HCEC 1CT (cell line): ENCODE measurements around the gene FGF16.
"Not testable (repeated sequence)": the region's sequence is repeated elsewhere in the genome, so short reads cannot be mapped to it uniquely, and the experiment has no call there.

Experiments used
- DNase-seq: peaks from one replicate; pipeline ENCODE4 v3.0.0-alpha.2; 2017

The FGF16 gene

DNA sequence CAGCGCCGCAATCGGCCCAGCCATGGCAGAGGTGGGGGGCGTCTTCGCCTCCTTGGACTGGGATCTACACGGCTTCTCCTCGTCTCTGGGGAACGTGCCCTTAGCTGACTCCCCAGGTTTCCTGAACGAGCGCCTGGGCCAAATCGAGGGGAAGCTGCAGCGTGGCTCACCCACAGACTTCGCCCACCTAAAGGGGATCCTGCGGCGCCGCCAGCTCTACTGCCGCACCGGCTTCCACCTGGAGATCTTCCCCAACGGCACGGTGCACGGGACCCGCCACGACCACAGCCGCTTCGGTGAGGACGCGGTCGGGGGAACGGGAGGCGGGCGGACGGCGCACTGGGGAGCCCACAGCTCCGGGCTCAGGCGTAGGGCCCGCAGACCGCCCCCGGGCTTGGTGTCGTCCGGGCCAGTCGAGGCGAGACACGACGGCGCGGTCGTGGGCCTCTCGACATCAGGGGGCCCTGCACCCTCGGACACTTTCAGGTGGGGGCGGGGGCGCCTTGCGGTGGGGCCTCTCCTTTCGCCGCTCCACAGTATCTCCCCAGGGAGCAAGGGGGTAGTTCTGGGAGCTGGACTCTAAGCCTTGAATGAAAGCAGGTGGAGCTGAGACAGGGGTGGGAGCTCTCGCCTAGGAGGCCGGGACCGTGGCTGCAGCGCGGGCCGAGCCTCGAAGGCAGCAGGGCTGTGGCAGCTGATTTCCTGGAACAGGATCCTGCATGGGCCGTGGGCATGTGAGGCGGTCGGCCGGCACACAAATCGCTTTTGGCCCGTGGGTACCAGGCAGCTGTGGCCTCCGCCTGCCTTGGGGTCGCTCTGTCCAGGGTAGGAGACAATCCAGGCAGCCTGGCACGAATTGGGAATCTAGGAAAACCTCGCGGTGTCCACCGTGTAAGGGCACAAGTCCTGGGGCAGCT, 722 bp downstream of the FGF16 start:
- no peak for DNase-seq

DNA sequence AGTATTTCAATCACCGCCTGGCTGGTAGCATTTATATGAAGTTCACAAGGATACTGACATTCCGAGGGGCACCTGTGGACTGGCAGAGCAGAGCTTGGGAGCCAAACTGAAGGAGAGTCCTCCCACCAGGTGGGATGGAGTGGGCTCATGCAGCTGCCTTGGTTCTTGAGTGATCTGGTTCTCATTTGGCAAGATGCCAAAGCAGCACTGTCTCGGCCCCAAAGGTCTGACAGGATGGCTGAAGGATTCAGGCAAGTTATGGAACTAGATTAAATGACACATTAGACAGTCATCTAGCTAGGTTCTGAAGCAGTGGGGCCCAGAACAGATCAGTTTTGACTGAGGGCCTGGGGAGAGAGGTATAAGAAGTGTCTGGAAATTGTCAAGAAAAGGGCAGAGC, 3.2 kb downstream of the FGF16 start:
- DNase-seq = no peak

DNA sequence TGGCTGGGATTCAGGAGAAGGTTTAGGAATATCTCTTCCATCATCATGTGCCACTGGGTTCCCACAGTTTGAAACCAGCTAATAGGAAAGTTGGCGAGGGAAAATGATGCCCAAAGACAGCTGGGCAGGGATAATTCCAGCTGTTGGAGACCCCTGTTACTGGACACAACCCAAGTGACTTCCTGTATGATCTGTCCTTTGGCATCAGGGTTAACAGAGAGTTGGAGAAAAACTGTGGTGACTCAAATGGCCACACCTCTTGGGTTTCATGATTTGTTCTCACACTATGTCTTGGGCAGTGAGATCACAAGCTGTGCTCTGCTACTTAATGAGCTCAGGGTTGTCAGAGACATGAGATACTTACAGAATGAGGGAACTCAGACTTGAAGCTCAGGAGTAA, 3.8 kb downstream of the FGF16 start:
- peak; percentile 47 for DNase-seq

DNA sequence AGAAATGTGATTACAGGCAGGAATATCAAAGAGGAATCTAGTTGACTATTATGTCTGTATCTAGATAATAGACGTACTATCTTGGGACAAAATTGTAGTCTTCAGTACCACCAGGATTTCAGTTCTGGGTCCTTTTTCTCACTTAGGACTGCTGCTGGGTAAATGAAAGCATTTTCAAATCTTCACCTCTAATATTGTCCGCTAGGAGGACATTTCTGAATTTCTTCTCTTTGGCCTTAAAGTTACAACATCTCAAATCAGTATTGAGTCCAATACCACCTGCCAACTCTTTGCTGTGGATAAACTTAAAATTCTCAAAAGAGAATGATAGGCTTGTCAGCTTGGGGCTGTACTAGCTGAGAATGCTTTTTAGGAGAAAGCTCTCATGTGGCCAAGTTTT, 6.0 kb downstream of the FGF16 start:
- DNase-seq = peak; percentile 16

- DNase-seq = no peak
Observed at GRCh38 chrX:77455437-77455836, 8.2 kb downstream of the FGF16 start.

GRCh38 chrX:77484045-77484444, 36.9 kb downstream of the FGF16 start:
- DNase-seq = no peak

DNA sequence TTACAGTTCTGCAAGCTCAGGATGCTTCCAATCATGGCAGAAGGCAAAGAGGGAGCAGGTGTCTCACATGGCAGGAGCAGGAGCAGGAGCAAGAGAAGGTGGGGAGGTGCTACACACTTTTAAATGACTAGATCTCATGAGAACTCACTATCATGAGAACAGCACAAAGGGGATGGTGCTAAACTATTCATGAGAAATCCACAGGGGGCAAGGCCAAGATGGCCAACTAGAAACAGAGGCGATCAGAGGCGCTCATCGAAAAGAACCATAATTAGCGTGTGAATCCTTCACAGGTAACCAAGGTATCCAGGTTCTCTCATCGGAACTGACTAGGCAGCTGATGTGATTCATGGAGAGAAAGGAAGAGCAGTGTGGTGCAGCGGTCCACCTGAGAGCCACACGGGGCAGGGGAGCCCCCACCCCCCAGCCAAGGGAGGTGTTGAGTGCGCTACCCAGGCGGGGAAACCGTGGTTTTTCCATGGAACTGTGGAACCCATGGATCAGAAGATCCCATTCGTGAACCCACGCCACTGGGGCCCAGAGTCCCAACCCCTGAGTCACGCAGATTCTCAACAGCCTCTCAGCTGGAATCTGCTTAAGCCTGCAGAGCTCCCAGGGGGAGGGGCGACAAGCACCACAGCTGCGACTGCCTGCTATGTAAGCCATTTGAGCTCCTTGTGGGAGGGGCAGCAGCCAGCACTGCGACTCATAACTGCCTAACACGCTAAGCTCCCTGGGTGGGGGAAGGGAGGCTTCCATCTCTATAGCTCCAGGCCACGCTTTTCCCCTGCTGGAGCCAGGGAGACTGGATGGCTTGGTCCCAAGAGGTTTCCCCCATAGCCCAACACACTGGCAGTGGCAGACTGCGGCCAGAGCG, 46.7 kb downstream of the FGF16 start:
- peak; percentile 67 for DNase-seq

GRCh38 chrX:77500164-77500563, 53.0 kb downstream of the FGF16 start:
- not testable (repeated sequence) for DNase-seq

DNA sequence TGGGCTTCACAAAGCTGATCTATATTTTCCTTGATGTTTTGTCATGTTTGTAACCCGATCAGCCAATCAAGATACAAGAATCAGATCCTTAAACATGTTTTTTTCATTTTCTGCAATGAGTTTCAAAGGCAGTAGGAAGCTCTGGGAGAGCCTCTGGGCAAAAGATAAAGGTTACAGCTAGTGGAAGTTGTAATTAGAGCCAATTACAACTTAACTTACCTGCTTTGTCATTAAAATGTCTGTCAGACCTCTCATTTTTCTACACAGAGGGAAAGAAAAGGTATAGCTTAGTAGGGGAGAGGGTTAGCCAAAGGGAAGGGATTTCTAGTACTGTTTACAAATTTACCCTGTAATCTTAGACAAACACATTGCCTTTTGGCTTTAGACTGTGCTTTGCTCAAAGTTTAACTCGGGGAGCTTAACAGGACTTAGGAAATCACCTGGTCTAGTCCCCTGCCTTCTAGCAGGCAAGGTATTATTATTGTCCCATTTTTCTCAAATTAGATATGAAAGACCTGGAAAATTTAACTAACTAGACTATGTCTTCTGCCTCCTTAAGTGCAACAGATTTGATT, 55.8 kb downstream of the FGF16 start:
- DNase-seq = no peak

DNA sequence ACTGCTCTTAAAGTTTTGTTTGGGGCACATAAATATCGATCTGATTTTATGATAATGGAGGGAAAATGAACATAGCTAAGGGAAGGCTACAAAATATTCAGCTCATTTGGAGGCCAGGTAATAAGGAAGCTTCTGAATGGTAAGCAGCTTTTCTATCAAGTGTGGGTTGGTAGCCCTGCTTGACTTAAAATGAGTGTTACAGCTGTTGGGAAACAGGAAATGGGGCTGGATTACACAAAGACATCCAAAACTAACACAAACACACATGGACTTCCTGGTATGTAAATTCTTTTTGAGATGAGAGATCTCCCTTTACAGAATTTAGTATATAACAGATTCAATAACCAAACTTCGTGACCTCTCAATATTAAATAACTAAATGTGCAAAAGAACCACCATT, 58.0 kb downstream of the FGF16 start:
- DNase-seq = peak; percentile 47
